DOHH2 (cell line): ENCODE results near the gene PDE4B.
A peak's percentile ranks its signal among the peaks of the same experiment; 100 is the strongest.

Experiments
- H3F3A ChIP-seq: fragments of 200-600 bp; sonication (generic), shearing (Covaris generic); 2 replicates; pipeline ENCODE4 v1.6.0; 2016; ENCODE audit warnings: antibody characterized with exemption, mild to moderate bottlenecking; ENCODE audit not compliant: control insufficient read depth, insufficient read depth
- H3K27ac ChIP-seq: fragments of 200-600 bp; sonication (generic); 2 replicates; pipeline ENCODE4 v1.5.1; 2014; ENCODE audit warnings: low read depth, mild to moderate bottlenecking, low read length, moderate library complexity
- H3K27me3 ChIP-seq: fragments of 200-600 bp; sonication (generic); 2 replicates; pipeline ENCODE4 v1.6.1; 2014; ENCODE audit warnings: mild to moderate bottlenecking, low read length, mixed read lengths; ENCODE audit not compliant: control insufficient read depth
- H3K36me3 ChIP-seq: fragments of 200-600 bp; sonication (generic); 2 replicates; pipeline ENCODE4 v1.6.1; 2014; ENCODE audit warnings: mild to moderate bottlenecking, low read length, moderate library complexity, mixed read lengths; ENCODE audit not compliant: control insufficient read depth
- H3K4me1 ChIP-seq: fragments of 200-600 bp; sonication (generic); 2 replicates; pipeline ENCODE4 v1.6.1; 2014; ENCODE audit warnings: mild to moderate bottlenecking, low read length, mixed read lengths; ENCODE audit not compliant: control insufficient read depth
- H3K4me2 ChIP-seq: fragments of 200-600 bp; sonication (generic); 2 replicates; pipeline ENCODE4 v1.6.0; 2014; ENCODE audit warnings: mild to moderate bottlenecking, low read length, moderate library complexity
- H3K4me3 ChIP-seq: fragments of 200-600 bp; sonication (generic); 2 replicates; pipeline ENCODE4 v1.5.1; 2014; ENCODE audit warnings: mild to moderate bottlenecking, low read length, mixed read lengths
- H3K79me2 ChIP-seq: fragments of 200-600 bp; sonication (generic); 2 replicates; pipeline ENCODE4 v1.6.1; 2014; ENCODE audit warnings: mild to moderate bottlenecking, low read length, mixed read lengths; ENCODE audit not compliant: control insufficient read depth
- H3K9me2 ChIP-seq: fragments of 200-600 bp; sonication (generic); replicated peaks from 2 replicates; pipeline ENCODE4 v1.6.1; 2014; ENCODE audit warnings: mild to moderate bottlenecking, low read length, mixed read lengths; ENCODE audit not compliant: control insufficient read depth
- H3K9me3 ChIP-seq: fragments of 200-600 bp; sonication (generic); 2 replicates; pipeline ENCODE4 v1.6.1; 2014; ENCODE audit warnings: antibody characterized with exemption, low read length, mixed read lengths; ENCODE audit not compliant: control insufficient read depth, insufficient read depth
- H4K20me1 ChIP-seq: fragments of 200-600 bp; sonication (generic); 2 replicates; pipeline ENCODE4 v1.6.0; 2014; ENCODE audit warnings: low read depth, mild to moderate bottlenecking, antibody characterized with exemption, low read length, moderate library complexity; ENCODE audit not compliant: control insufficient read depth, insufficient read depth
- CTCF ChIP-seq: fragments of 200-600 bp; sonication (generic); IDR thresholded peaks from one replicate; pipeline ENCODE4 v1.5.1; 2014; ENCODE audit warnings: antibody characterized with exemption, mild to moderate bottlenecking, low read depth, low read length; ENCODE audit not compliant: poor library complexity, severe bottlenecking
- EZH2phosphoT487 ChIP-seq: fragments of 200-600 bp; sonication (generic); IDR thresholded peaks from 2 replicates; pipeline ENCODE4 v1.6.1; 2017; ENCODE audit warnings: borderline replicate concordance, mild to moderate bottlenecking, antibody characterized with exemption, low read length, moderate library complexity, mixed read lengths

Gene PDE4B

GRCh38 chr1:66370462-66370971 is 577.8 kb downstream of the PDE4B start:
- H3K4me1 ChIP-seq = peaks cover 66% of the 10 kb centered on the region

GRCh38 chr1:66371233-66372005 is 578.7 kb downstream of the PDE4B start:
- H3K79me2 ChIP-seq = no peaks in the 10 kb centered on the region
- no peak overlapping the region for H3K27ac ChIP-seq
- H3K9me2 ChIP-seq = no peaks in the 10 kb centered on the region
- H3K27me3 ChIP-seq = no peaks in the 10 kb centered on the region
- no peak for TF ChIP-seq CTCF
- no peak for TF ChIP-seq EZH2phosphoT487
- H3F3A ChIP-seq = peaks cover 4% of the 10 kb centered on the region; the same call in 1 of the 2 replicates
- no peaks in the 10 kb centered on the region for H4K20me1 ChIP-seq
- H3K9me3 ChIP-seq = no peaks in the 10 kb centered on the region
- no peaks in the 10 kb centered on the region; the same call in 1 of the 2 replicates for H3K36me3 ChIP-seq
- peaks cover 75% of the 10 kb centered on the region for H3K4me1 ChIP-seq
- H3K4me2 ChIP-seq = no peak overlapping the region; the same call in 1 of the 2 replicates
- H3K4me3 ChIP-seq = no peak overlapping the region

More at GRCh38 chr1:66370462-66370971, 577.8 kb downstream of the PDE4B start:
- Histone ChIP-seq H3K27ac (no peak overlapping the region), H3K9me2 (no peaks in the 10 kb centered on the region), H4K20me1 (no peaks in the 10 kb centered on the region), H3K4me3 (no peak overlapping the region), H3K9me3 (no peaks in the 10 kb centered on the region), H3K79me2 (no peaks in the 10 kb centered on the region), H3K27me3 (no peaks in the 10 kb centered on the region), H3K4me2 (no peak overlapping the region), H3F3A (peaks cover 4% of the 10 kb centered on the region; the same call in 1 of the 2 replicates), H3K36me3 (no peaks in the 10 kb centered on the region; the same call in 1 of the 2 replicates)
- no peak for TF ChIP-seq CTCF
- TF ChIP-seq EZH2phosphoT487 = no peak

- no peaks in the 10 kb centered on the region for H4K20me1 ChIP-seq
- peaks cover 77% of the 10 kb centered on the region for H3K4me1 ChIP-seq
- no peaks in the 10 kb centered on the region for H3K27me3 ChIP-seq
- H3K27ac ChIP-seq = peak overlapping the region; percentile 59
- no peaks in the 10 kb centered on the region for H3K79me2 ChIP-seq
- H3K4me3 ChIP-seq = peak overlapping the region; percentile 23
- no peaks in the 10 kb centered on the region; the same call in 1 of the 2 replicates for H3K36me3 ChIP-seq
- peak overlapping the region; percentile 62 for H3K4me2 ChIP-seq
- TF ChIP-seq EZH2phosphoT487 = no peak
- H3F3A ChIP-seq = peaks cover 4% of the 10 kb centered on the region; the same call in 1 of the 2 replicates
- H3K9me2 ChIP-seq = no peaks in the 10 kb centered on the region
- no peaks in the 10 kb centered on the region for H3K9me3 ChIP-seq
These were observed 579.9 kb downstream of the PDE4B start for GRCh38 chr1:66372522-66373101.
